Activated T-cell treated with anti-CD3 and anti-CD28 coated beads for 1 hour (primary cell): ENCODE results near the gene TPD52L1.
"Not testable (repeated sequence)": the region's sequence is repeated elsewhere in the genome, so short reads cannot be mapped to it uniquely, and the experiment has no call there.

Source experiments
- DNase-seq: peaks from one replicate; pipeline ENCODE4 v3.0.0-alpha.2; 2020; ENCODE audit warnings: low read depth

Gene TPD52L1, protein sequence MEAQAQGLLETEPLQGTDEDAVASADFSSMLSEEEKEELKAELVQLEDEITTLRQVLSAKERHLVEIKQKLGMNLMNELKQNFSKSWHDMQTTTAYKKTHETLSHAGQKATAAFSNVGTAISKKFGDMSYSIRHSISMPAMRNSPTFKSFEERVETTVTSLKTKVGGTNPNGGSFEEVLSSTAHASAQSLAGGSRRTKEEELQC

GRCh38 chr6:125153391-125154117 lies at the start of gene TPD52L1:
TSS of gene TPD52L1 (plus strand) at chr6:125153773. CDS start at chr6:125153952, 179 bp downstream.
- DNase-seq: peak; percentile 37

- DNase-seq: no peak
These were observed 49.1 kb upstream of the TPD52L1 start for GRCh38 chr6:125104425-125104824.

- no peak for DNase-seq
These were observed 46.5 kb upstream of the TPD52L1 start for GRCh38 chr6:125107048-125107447.

DNA sequence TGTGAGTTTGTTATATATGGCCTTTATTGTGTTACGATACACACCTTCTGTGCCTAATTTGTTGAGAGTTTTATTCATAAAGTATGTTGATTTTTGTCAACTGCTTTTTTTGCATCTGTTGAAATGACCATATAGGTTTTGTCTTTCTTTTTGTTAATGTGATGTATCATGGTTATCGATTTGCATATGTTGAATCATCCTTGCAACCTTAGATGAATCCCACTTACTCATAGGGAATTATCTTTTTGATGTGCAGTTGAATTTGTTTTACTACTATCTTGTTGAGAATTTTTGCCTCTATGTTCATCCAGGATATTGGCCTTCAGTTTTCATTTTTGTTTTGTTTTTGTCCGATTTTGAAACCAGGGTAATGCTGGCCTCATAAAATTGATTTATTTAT lies 45.7 kb upstream of the TPD52L1 start:
- DNase-seq: no peak

DNA sequence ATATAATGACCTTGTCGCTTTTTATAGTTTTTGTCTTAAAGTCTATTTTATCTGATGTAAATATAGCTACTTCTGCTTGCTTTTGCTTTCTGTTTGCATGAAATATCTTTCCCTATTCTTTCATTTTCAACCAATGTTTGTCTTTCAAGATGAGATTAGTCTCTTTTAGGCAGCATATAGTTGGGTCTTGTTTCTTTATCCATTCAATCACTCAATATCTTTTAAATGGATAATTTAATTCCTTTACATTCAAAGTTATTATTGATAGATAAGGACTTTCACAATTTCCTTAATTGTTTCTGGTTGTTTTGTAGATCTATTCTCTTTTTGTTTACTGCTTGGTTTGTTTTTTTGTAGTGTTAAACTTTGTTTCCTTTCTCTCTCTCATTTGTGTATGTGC lies 43.5 kb upstream of the TPD52L1 start:
- DNase-seq: no peak

DNA sequence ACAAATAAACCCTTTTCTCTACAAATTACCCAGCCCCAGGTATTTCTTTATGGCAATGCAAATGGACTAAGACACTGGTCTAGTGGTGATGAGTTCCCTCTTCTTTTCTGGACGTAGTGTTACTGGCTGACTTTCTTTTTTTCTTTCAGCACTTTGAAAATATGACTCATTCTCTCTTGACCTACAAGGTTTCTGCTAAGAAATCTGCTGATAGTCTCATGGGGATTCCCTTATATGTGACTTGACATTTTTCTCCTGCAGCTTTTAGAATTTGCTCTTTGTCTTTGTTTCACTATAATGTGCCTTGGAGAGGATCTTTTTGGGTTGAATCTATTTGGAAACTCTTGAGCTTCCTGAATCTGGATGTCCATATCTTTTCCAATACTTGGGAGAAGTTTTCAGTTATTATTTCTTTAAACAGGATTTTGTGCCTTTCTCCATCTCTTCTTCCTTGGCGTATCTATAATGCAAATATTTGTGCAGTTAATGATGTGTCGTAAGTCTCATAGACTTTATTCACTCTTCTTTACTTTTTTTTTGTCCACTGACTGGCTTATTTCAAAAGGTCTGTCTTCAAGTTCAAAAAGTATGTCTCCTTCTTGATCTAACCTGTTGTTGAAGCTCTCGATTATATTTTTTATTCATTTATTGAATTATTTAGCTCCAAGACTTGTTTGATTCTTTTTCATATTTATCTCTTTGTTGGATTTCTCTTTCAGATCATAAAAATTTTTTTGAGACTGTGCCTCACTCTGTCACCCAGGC lies 42.2 kb upstream of the TPD52L1 start:
- DNase-seq: no peak

GRCh38 chr6:125112934-125113333 lies 40.6 kb upstream of the TPD52L1 start:
- no peak for DNase-seq

DNA sequence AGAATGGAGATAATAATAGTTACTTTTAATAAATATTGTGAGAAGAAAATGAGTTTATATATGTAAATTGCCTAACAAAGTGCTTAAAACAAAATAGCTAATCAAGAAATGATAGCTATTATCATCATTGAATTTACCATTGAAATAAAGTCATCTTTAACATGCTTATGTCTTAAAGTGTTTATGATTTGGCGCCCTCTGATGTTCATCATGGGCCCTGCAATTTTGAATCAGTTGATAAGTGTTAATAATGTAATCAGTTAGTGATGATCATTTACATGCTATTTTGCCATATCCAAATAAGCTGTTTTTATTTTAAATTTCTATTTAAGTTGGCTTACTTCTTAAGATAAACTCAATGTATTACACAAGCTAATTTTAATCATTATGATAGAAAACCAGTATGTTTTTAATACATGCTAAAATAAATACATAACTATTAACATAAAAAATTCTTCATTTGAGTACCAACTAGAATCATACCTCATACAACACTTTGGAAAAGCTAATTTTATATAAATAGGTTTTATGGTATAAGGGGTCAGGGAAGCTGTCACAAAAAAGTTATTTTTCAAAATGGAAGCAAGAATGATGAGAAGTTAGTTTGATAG lies 39.2 kb upstream of the TPD52L1 start:
- DNase-seq: peak; percentile 19

- no peak for DNase-seq
These were observed 37.4 kb upstream of the TPD52L1 start for GRCh38 chr6:125116170-125116569.

DNA sequence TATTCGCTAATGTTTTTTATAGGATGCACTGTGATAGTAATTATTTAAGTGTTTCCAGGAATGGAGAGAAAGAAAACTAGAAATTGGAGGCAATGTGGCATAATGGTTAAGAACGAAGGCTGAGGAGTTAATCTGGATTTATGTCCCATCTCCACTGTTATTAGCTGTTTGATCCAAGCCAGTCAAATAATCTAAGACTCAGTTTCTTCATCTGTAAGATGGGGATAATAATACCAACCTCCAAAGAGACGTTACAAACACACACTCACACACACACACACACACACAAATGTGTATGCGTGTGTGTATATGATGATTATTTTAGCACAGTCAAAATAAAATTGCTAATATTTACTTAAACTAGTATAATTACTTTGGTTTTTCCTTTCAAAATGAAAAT lies 36.9 kb upstream of the TPD52L1 start:
- no peak for DNase-seq

DNA sequence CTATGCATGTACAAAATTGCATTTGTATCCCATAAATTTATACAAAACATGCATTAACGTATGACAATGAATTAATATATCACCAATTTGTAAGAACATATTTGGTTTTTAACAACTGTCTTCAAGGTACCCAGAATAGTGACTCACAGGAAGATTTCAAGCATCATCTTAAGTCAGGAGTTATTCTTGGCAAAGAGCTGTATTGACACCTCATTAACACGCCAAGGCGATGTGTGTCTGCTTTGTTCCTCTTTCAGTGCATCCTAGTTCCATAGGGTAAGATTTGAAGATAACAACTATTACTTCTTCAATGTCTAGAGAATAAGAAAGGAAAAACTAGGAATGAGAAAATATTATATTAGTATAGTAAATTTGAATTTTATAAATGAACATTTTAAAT lies 35.8 kb upstream of the TPD52L1 start:
- DNase-seq: no peak

DNA sequence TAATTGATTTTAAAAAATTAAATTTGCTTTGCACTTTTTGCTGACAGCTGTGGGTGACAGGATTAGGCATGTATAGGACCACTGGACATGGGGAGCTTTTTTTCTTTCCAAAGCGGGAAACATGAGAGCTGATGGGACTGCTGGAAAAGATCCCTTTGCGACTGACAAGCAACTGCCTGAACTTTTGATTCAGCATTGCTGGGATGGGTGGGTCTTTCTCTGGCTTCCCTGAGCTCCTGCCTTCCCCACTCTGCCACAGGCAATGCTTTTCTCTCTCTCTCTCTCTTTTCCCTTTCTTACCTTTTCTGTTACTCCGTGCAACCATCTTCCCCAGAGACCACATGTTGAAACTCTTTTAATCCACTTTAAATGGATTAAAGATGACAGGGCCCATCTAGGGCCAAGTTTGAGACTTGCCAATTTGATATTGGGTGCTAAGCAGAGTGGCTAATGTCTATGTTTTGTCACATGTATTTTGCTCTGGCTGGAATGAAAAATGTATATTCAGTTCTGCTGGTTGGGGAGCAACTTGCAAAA lies 33.5 kb upstream of the TPD52L1 start:
- no peak for DNase-seq

DNA sequence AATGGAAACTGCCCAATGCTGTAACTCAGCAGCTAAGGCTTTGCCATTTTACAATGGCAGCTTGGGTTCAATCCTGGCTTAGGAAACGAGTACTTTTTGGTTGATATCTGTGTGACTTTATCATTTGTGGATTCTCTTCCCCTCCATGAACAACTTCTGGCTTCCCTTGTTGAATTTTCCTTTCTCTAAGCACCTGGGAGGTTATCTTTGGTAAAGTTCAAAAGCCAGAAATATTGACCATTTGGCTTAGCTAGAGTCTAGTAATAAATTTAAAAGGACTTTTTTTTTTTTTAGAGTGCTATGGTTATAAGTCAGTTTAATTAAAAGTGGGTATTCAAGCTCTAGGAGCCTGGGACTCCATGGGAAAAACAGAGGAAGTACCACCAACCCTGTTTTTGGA lies 31.7 kb upstream of the TPD52L1 start:
- no peak for DNase-seq

DNA sequence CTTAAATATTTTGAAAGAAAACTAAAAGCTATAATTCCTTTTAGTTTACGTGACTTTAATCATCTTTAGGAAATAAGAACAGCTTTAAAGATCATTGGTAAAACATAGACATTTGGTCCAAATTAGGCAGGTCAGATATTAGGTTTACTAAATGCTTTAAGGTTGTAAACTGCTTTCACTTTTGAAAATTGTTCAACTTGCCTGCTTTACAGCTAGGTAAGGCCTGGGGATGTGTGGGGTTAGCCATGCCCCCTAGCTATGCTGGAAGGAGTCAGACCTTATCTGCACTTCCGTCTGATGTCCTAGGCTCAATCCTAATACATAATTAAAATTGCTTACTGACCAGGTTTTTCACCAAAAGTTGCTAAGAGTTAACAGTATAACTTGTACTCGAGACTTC lies 30.5 kb upstream of the TPD52L1 start:
- DNase-seq: no peak

GRCh38 chr6:125123468-125124048 lies 30.0 kb upstream of the TPD52L1 start:
- no peak for DNase-seq

DNA sequence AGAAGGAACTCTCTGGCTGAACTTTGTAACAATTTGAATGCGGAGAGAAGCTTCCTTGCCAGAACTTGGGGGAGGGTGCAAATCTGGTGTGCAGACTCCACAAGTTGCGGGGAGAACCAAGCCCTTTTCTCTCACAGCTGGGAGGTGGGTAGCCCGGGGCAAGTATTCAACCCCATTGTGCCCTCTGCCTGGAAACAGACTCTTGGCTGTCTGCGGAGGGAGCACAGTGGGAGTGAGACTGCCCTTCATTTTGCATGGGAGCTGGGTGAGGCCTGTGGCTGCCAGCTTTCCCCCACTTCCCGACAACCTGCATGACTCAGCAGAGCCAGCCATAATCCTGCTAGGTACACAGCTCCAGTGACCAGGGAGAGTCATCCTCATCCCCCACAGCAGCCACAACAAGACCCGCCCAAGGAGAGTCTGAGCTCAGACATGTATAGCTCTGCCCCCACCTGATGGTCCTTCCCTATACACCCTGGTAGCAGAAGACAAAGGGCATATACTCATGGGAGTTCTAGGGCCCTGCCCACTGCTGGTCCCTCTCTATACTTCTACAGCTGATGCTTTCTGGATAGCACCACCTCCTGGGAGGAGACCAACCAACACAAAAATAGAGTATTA lies 29.4 kb upstream of the TPD52L1 start:
- DNase-seq: no peak

DNA sequence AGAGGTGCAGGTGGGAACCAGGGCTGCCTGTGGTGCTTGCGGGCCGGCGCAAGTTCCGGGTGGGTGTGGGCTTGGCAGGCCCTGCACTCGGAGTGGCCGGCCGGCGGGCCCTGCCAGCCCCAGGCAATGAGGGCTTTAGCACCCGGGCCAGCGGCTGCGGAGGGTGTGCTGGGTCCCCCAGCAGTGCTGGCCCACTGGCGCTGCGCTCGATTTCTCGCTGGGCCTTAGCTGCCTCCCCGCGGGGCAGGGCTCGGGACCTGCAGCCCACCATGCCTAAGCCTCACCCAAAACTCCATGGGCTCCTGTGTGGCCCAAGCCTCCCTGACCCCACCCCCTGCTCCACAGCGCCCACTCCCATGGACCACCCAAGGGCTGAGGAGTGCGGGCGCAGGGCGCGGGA lies 27.7 kb upstream of the TPD52L1 start:
- not testable (repeated sequence) for DNase-seq

GRCh38 chr6:125129354-125129753 lies 24.2 kb upstream of the TPD52L1 start:
- DNase-seq: no peak

DNA sequence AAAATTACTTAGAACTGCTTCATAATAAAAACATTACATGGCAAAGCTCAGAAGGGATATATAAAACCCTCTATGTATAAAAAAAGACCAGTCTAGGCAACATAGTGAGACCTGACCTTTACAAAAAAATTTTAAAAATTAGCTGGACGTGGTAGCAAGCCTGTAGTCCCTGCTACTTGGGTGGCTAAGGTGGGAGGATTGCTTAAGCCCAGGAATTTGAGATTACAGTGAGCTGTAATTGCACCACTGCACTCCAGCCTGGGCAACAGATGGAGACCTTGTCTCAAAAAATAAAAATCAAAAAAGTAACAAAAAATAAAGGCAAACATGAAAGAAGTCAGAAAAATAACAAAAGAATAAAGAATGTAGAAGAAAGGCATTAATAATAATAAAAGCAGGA lies 21.5 kb upstream of the TPD52L1 start:
- no peak for DNase-seq

GRCh38 chr6:125136378-125136777 lies 17.2 kb upstream of the TPD52L1 start:
- DNase-seq: no peak

DNA sequence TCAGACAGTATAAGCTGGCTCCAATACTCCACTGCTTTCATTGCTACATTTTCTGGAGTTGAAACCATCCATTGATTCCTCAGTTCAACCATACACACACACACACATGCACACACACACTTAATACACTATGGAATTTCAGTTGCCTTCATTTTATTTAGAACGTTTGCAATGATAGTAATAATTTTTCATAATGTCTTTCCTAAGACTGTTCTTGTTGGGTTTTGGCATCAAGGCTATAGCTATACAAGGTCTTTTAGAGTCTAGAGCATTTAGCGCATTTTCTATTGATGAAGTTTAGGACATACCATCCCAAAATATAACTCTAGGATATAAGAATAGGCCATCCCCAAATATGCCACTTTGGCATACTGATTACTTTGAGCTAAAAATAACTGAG lies 15.5 kb upstream of the TPD52L1 start:
- DNase-seq: no peak

DNA sequence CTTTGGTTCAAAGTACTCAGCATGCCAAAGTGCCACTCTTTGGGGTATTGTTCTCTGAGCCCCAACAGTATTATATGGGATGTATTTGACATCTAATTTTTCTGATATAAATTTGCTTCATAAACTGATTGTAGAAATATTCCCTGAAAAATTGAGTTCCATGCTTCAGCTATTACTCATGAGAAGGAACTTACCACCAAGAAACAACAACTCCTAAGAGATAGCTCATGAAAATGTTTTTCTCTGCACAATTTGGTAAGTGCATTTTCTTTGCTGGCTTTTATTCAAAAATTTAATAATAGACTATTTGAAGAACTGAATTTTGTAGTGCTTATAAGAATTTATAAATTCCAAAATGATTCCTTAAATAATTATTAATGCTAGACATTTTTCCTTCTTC lies 12.8 kb upstream of the TPD52L1 start:
- DNase-seq: no peak
